8988T (cell line): ENCODE results near the gene MRPL27.
"Not testable (repeated sequence)": the region's sequence is repeated elsewhere in the genome, so short reads cannot be mapped to it uniquely, and the experiment has no call there.

Experiments used
- DNase-seq: peaks from one replicate; pipeline ENCODE4 v3.0.0; 2011

Gene MRPL27

GRCh38 chr17:50344731-50345365, 28.1 kb downstream of the MRPL27 start:
- no peak for DNase-seq

GRCh38 chr17:50339381-50339780, 33.6 kb downstream of the MRPL27 start:
- no peak for DNase-seq

- DNase-seq, result no peak
Observed at GRCh38 chr17:50338645-50339044, 34.3 kb downstream of the MRPL27 start.

GRCh38 chr17:50337956-50338355, 35.0 kb downstream of the MRPL27 start:
- no peak for DNase-seq

GRCh38 chr17:50333291-50334057, 39.5 kb downstream of the MRPL27 start:
- not testable (repeated sequence) for DNase-seq

- no peak for DNase-seq
Observed at GRCh38 chr17:50332196-50332595, 40.8 kb downstream of the MRPL27 start.

- DNase-seq, result no peak
Observed at GRCh38 chr17:50331085-50331791, 41.7 kb downstream of the MRPL27 start.

GRCh38 chr17:50330151-50330775, 42.7 kb downstream of the MRPL27 start:
- DNase-seq, result no peak

- DNase-seq, result no peak
Observed at GRCh38 chr17:50329716-50330115, 43.3 kb downstream of the MRPL27 start.

- DNase-seq, result no peak
Observed at GRCh38 chr17:50328363-50329325, 44.3 kb downstream of the MRPL27 start.

- no peak for DNase-seq
Observed at GRCh38 chr17:50326831-50327364, 46.1 kb downstream of the MRPL27 start.

- no peak for DNase-seq
Observed at GRCh38 chr17:50325906-50326305, 47.1 kb downstream of the MRPL27 start.

- no peak for DNase-seq
Observed at GRCh38 chr17:50323060-50323459, 49.9 kb downstream of the MRPL27 start.

- no peak for DNase-seq
Observed at GRCh38 chr17:50322271-50322670, 50.7 kb downstream of the MRPL27 start.

GRCh38 chr17:50319306-50320004, 53.5 kb downstream of the MRPL27 start:
- DNase-seq, result no peak

- no peak for DNase-seq
Observed at GRCh38 chr17:50318501-50319285, 54.3 kb downstream of the MRPL27 start.
